ENCODE results near the gene GNB2.
"Not testable (repeated sequence)": the region's sequence is repeated elsewhere in the genome, so short reads cannot be mapped to it uniquely, and the experiment has no call there.

The GNB2 gene

DNA sequence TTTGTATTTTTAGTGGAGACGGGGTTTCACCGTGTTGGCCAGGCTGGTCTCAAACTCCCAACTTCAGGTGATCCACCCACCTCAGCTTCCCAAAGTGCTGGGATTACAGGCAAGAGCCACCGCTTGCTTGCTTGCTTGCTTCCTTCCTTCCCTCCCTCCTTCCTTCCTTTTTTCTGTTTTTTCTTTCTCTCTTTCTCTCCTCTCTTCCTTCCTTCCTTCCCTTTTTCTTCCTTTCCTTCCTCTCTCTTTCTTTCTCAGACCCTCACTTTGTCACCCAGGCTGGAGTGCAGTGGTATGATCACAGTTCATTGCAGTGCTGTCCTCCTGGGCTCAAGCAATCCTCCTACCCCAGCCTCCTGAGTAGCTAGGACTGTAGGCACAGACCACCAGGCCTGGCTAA lies 27.5 kb downstream of the GNB2 start:
- DNase-seq, result not testable (repeated sequence)

GRCh38 chr7:100705320-100705752 lies 31.8 kb downstream of the GNB2 start:
- DNase-seq, result peak; percentile 32

- peak; percentile 96 for DNase-seq
Measured at GRCh38 chr7:100705753-100706671, 32.5 kb downstream of the GNB2 start, which contains the start of gene POP7. Gene POP7 (plus strand): TSS chr7:100706121. CDS start chr7:100706831, 710 bp downstream.

GRCh38 chr7:100706672-100707311 lies 33.3 kb downstream of the GNB2 start:
- DNase-seq, result no peak

GRCh38 chr7:100708395-100708794 lies 34.9 kb downstream of the GNB2 start:
- DNase-seq, result no peak

DNA sequence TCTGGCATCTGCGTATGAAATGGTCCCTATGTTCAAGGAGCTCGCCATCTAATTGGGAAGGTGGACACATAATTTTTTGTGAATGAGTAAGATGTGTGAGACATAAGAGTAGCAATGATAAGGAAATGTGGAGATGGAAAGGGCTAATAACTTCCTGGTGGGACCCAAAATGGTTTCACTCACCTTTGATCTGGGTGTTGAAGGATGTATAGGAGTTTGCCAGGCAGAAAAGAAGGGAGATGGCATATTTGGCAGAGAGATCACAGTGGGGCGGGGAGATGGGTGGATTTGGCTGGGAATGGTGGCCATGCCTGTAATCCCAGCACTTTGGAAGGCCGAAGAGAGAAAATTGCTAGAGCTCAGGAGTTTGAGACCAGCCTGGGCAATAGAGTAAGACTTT lies 36.9 kb downstream of the GNB2 start:
- DNase-seq, result no peak

DNA sequence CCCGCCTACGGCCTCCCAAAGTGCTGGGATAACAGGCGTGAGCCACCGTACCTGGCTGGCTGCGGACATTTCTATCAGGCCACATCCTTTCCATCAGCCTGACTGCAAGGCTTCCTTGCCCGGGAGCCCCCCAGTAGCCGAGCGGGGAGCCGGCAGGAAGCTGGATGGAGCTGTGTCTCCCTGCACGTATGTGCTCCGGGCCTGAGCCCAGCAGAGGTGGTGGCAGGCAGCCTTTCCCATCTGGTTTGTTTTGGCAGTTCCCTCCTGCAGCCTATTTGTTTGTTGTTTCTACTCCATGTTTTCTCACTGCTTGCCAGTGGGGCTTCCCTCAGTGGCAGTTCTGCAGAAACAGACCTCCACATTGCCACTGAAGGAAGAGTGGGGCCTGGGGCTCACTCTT lies 37.8 kb downstream of the GNB2 start:
- no peak for DNase-seq

DNA sequence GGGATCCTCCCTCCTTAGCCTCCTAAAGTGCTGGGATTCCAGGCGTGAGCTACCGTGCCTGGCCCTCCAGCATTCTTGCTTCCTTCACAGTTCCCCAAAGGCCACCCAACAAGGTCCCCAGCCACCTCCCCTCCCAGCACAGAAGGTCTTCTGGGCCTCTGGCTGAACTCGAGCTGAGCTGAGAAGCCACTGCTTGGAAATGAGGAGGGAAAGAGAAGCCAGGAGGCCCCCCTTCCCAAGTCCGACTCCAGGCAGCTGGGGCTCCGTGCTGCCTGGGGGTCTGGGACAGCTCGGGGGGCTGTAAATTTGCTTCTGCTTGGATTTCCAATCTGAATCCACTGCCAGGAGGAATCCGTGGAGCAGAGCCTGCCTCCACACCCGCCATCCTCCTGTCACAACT lies 41.2 kb downstream of the GNB2 start:
- DNase-seq, result no peak

GRCh38 chr7:100717073-100717472 lies 43.5 kb downstream of the GNB2 start:
- not testable (repeated sequence) for DNase-seq

GRCh38 chr7:100719523-100720278 lies 46.2 kb downstream of the GNB2 start:
- DNase-seq, result no peak

DNA sequence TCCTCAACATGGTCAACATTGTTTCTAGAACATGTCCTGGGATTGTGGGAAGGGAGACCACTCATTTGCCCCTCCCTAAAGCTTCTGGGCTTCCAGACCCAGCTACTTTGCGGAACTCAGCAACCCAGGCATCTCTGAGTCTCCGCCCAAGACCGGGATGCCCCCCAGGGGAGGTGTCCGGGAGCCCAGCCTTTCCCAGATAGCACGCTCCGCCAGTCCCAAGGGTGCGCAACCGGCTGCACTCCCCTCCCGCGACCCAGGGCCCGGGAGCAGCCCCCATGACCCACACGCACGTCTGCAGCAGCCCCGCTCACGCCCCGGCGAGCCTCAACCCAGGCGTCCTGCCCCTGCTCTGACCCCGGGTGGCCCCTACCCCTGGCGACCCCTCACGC lies 46.7 kb downstream of the GNB2 start, which contains the start of gene EPO:
Gene EPO, plus strand, starts transcription at position 190 of the 392 bp plus-strand sequence. CDS start 513 bp downstream, outside the sequence.
- DNase-seq, result no peak

DNA sequence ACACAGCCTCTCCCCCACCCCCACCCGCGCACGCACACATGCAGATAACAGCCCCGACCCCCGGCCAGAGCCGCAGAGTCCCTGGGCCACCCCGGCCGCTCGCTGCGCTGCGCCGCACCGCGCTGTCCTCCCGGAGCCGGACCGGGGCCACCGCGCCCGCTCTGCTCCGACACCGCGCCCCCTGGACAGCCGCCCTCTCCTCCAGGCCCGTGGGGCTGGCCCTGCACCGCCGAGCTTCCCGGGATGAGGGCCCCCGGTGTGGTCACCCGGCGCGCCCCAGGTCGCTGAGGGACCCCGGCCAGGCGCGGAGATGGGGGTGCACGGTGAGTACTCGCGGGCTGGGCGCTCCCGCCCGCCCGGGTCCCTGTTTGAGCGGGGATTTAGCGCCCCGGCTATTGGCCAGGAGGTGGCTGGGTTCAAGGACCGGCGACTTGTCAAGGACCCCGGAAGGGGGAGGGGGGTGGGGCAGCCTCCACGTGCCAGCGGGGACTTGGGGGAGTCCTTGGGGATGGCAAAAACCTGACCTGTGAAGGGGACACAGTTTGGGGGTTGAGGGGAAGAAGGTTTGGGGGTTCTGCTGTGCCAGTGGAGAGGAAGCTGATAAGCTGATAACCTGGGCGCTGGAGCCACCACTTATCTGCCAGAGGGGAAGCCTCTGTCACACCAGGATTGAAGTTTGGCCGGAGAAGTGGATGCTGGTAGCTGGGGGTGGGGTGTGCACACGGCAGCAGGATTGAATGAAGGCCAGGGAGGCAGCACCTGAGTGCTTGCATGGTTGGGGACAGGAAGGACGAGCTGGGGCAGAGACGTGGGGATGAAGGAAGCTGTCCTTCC lies 47.3 kb downstream of the GNB2 start:
- DNase-seq, result no peak

DNA sequence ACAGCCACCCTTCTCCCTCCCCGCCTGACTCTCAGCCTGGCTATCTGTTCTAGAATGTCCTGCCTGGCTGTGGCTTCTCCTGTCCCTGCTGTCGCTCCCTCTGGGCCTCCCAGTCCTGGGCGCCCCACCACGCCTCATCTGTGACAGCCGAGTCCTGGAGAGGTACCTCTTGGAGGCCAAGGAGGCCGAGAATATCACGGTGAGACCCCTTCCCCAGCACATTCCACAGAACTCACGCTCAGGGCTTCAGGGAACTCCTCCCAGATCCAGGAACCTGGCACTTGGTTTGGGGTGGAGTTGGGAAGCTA lies 47.9 kb downstream of the GNB2 start:
- DNase-seq, result no peak

GRCh38 chr7:100722480-100723212 lies 49.1 kb downstream of the GNB2 start:
- DNase-seq, result no peak

- DNase-seq, result no peak
Measured at GRCh38 chr7:100723732-100724275, 50.3 kb downstream of the GNB2 start.

- DNase-seq, result not testable (repeated sequence)
Measured at GRCh38 chr7:100724364-100724763, 50.8 kb downstream of the GNB2 start.

DNA sequence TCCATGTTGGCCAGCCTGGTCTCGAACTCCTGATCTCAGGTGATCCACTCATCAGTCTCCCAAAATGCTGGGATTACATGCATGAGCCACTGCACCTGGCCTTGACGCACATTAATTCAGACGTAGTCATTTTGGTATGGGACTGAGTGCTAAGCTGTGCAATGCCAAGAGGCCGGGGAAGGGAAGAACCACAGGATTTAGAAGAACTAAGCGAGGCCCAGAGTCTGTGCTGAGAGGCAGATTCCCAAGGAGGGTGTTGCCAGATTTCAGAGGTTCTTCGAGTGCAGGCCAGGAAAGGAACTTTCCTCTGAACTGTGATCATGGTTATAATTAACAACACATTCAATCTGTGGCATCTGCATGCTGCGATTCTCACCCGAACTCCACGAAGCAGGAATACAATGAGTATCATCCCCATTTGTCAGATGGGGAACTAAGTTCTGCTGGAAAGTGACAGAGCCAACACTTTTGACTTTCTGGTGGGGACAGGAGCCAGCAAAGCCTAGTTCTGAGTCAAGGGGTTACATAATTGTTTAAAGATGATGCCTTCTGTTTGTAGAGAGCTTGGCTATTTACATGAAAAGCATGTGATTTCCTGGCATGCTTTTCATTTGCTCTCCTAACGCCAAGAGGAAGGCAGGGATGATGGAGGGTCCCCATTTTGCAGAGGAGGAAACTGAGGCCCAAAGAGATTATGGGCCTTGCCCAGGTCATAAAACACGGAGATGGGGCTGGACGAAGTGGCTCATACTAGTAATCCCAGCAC lies 53.6 kb downstream of the GNB2 start:
- no peak for DNase-seq

DNA sequence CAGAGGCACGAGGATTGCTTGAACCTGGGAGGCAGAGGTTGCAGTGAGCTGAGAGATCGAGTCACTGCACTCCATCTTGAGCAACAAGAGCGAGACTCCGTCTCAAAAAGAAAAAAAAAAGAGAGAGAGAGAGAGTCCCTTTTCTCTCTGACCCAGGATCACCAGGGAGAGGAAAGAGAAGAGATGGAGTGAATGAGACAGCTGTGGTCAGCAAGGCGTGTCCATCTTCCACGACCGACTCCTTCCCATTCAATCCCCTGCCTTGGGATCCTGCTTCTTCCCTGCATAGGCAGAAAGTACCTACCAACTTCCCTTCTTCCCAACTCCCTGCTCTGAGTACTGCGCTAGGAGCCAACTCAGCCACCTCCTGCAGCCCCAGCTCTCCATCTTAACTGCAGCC lies 54.7 kb downstream of the GNB2 start:
- DNase-seq, result no peak
